ENCODE data around the gene ANXA10. TPM values are rescaled to one million over a fixed set of nuclear protein-coding genes. Genes with fewer than 3 reads are reported as not detected.

The ANXA10 gene
- total and polyA plus RNA-seq, 2 of the 4 experiments (the other 2 are of a cell fraction): 0.44 to 0.72 TPM

DNA sequence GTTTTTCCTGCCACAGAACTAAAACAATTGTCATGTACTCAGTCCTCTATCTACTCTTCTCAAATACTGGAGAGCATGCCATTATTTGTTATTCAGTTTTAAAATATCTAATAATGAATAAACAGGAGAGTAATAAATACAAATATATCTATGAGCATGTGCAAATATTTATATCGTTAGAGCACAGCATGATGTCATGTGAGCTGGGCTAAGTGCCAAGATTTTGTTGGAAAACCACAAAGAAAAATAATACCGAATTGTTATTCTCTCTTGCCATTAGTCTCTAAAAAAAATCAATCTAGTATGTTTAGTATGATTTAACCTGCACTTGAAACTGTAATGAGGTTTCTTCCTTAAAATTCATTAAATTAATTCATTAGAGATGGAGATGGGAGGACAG is 129.0 kb downstream of the ANXA10 start:
- peak; percentile 85 for DNase-seq

More for the DNA sequence above, 129.0 kb downstream of the ANXA10 start:
- H3K4me1 ChIP-seq (ENCODE audit: control insufficient read depth, insufficient read depth, low read length): peaks cover 1% of the 10 kb centered on the region; the same call in 1 of the 2 replicates
- POLR2A ChIA-PET (ENCODE audit: unreplicated experiment): no interaction called here
- H3K4me3 ChIP-seq (ENCODE audit: insufficient read depth, low read depth, low read length): no peak overlapping the region
- H3K56ac ChIP-seq (ENCODE audit: extremely low read depth, insufficient read depth, low read length): no peak overlapping the region
- no peak overlapping the region for H3K4ac ChIP-seq (ENCODE audit: low read depth, low read length)
- peak overlapping the region; percentile 21 for H2BK5ac ChIP-seq (ENCODE audit: low read depth, low read length, poor library complexity, severe bottlenecking)
- peaks cover 2% of the 10 kb centered on the region; the same call in 1 of the 2 replicates for H3K9me3 ChIP-seq (ENCODE audit: control insufficient read depth, insufficient read depth, low read length)
- CTCF ChIA-PET: no interaction called here
- no peak overlapping the region for H2AK9ac ChIP-seq (replicated peaks; ENCODE audit: low read depth, low read length, poor library complexity)
- no peak overlapping the region; the same call in 1 of the 2 replicates for H3K4me2 ChIP-seq (ENCODE audit: low read depth, low read length)
- H4K91ac ChIP-seq (ENCODE audit: insufficient read depth, low read depth, low read length): no peak overlapping the region
- intact Hi-C loops (cut with micrococcal nuclease) (loop anchor here (2.0 kb wide), 1 partner anchor 16 kb away; no protein-coding TSS in a partner anchor), dilution Hi-C loops (cut with HindIII; ENCODE audit: low sequenced_read_pairs, unreplicated experiment) (no loop called here), in situ Hi-C loops (cut with MboI; ENCODE audit: low sequenced_read_pairs) (no loop called here)
- no peaks in the 10 kb centered on the region for H3K27me3 ChIP-seq (ENCODE audit: control insufficient read depth, insufficient read depth, low read length)
- no peak overlapping the region for H2BK120ac ChIP-seq (ENCODE audit: low read depth, low read length)
- H2BK15ac ChIP-seq (ENCODE audit: low read depth, low read length): 0 out of 3 replicates have a peak overlapping the region, but pooled peaks have one; percentile 39
- H4K5ac ChIP-seq (ENCODE audit: low read depth, low read length): no peak overlapping the region
- no TSS peak for BruUV-seq (replicated peaks)
- peak overlapping the region; percentile 56; the same call in 1 of the 2 replicates for H3K18ac ChIP-seq (ENCODE audit: low read depth, low read length)
- no peak; the same call in none of the 2 replicates for ATAC-seq (ENCODE audit: low read depth)
- no peak overlapping the region for H2AK5ac ChIP-seq (ENCODE audit: low read depth, low read length)
- H4K8ac ChIP-seq (ENCODE audit: low read depth in 2 of 2, low read length in 2 of 2): no peak overlapping the region
- WGBS, 2 experiments (ENCODE audit: extremely low coverage in 2 of 2, insufficient read length in 1 of 2): no CpG with 5 or more reads among the region's 2 CpGs
- H3K27ac ChIP-seq (ENCODE audit: insufficient read depth, low read length): no peak overlapping the region
- H3K9me1 ChIP-seq (ENCODE audit: insufficient read depth, low read length): peaks cover 2% of the 10 kb centered on the region; the same call in 1 of the 2 replicates
- TF ChIP-seq CEBPB (IDR thresholded peaks at IDR 0.05; ENCODE audit: low read depth, low read length): no peak
- TF ChIP-seq, protein P1, sequence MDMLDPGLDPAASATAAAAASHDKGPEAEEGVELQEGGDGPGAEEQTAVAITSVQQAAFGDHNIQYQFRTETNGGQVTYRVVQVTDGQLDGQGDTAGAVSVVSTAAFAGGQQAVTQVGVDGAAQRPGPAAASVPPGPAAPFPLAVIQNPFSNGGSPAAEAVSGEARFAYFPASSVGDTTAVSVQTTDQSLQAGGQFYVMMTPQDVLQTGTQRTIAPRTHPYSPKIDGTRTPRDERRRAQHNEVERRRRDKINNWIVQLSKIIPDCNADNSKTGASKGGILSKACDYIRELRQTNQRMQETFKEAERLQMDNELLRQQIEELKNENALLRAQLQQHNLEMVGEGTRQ (IDR thresholded peaks at IDR 0.05; ENCODE audit: low read depth, low read length): no peak
- TF ChIP-seq CHD1 (IDR thresholded peaks at IDR 0.05; ENCODE audit: low read depth, low read length): no peak
- TF ChIP-seq, protein P2, sequence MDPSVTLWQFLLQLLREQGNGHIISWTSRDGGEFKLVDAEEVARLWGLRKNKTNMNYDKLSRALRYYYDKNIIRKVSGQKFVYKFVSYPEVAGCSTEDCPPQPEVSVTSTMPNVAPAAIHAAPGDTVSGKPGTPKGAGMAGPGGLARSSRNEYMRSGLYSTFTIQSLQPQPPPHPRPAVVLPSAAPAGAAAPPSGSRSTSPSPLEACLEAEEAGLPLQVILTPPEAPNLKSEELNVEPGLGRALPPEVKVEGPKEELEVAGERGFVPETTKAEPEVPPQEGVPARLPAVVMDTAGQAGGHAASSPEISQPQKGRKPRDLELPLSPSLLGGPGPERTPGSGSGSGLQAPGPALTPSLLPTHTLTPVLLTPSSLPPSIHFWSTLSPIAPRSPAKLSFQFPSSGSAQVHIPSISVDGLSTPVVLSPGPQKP (IDR thresholded peaks at IDR 0.05; ENCODE audit: borderline replicate concordance, low read depth, low read length): no peak
- TF ChIP-seq RFX5 (IDR thresholded peaks at IDR 0.05; ENCODE audit: low read depth, low read length): no peak
- TF ChIP-seq MXI1 (IDR thresholded peaks at IDR 0.05; ENCODE audit: borderline replicate concordance, low read depth, low read length): no peak
- TF ChIP-seq, protein P3, sequence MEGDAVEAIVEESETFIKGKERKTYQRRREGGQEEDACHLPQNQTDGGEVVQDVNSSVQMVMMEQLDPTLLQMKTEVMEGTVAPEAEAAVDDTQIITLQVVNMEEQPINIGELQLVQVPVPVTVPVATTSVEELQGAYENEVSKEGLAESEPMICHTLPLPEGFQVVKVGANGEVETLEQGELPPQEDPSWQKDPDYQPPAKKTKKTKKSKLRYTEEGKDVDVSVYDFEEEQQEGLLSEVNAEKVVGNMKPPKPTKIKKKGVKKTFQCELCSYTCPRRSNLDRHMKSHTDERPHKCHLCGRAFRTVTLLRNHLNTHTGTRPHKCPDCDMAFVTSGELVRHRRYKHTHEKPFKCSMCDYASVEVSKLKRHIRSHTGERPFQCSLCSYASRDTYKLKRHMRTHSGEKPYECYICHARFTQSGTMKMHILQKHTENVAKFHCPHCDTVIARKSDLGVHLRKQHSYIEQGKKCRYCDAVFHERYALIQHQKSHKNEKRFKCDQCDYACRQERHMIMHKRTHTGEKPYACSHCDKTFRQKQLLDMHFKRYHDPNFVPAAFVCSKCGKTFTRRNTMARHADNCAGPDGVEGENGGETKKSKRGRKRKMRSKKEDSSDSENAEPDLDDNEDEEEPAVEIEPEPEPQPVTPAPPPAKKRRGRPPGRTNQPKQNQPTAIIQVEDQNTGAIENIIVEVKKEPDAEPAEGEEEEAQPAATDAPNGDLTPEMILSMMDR (conservative IDR thresholded peaks at IDR 0.05; ENCODE audit: low read depth, low read length): no peak
- no peak for TF ChIP-seq RCOR1 (IDR thresholded peaks at IDR 0.05; ENCODE audit: insufficient replicate concordance, low read length)
- no peak for TF ChIP-seq SMC3 (IDR thresholded peaks at IDR 0.05; ENCODE audit: low read depth, low read length)
- no peak for TF ChIP-seq POLR2A (IDR thresholded peaks at IDR 0.05; ENCODE audit: low read depth, low read length)
- no peak for TF ChIP-seq MAZ (IDR thresholded peaks at IDR 0.05; ENCODE audit: borderline replicate concordance, low read depth, low read length)
- H3K14ac ChIP-seq (replicated peaks; ENCODE audit: low read depth, low read length): no peak overlapping the region
- no peaks in the 10 kb centered on the region for H4K20me1 ChIP-seq (ENCODE audit: insufficient read depth, low read length)
- no peak overlapping the region for H2AFZ ChIP-seq (replicated peaks; ENCODE audit: low read length, poor library complexity)
- no peak overlapping the region for H3K9ac ChIP-seq (ENCODE audit: low read depth, low read length)
- no peaks in the 10 kb centered on the region for H3K79me1 ChIP-seq (ENCODE audit: low read depth in 1 of 2, low read length in 2 of 2)
- H3K23ac ChIP-seq (ENCODE audit: low read depth, low read length): no peak overlapping the region
- no peaks in the 10 kb centered on the region for H3K36me3 ChIP-seq (ENCODE audit: control insufficient read depth, insufficient read depth, low read length)
- H2BK20ac ChIP-seq (ENCODE audit: low read depth, low read length): no peak overlapping the region
